ENCODE results near the gene NFATC1. TPM values are rescaled to one million over a fixed set of nuclear protein-coding genes. Genes with fewer than 3 reads are reported as not detected.
"Not testable (repeated sequence)": the region's sequence is repeated elsewhere in the genome, so short reads cannot be mapped to it uniquely, and the experiment has no call there.

NFATC1 gene
- polyA plus RNA-seq, 3 donors = 2.5 to 21.7 (median 8.8) TPM

- H3K27ac ChIP-seq (ENCODE audit: low read depth, low read length) = no peak overlapping the region
- 78 to 89% (median 89%) methylated on average over 16 of the region's 16 CpGs for WGBS, 3 donors
Observed at GRCh38 chr18:79471046-79471445, 75.3 kb downstream of the NFATC1 start.

DNA sequence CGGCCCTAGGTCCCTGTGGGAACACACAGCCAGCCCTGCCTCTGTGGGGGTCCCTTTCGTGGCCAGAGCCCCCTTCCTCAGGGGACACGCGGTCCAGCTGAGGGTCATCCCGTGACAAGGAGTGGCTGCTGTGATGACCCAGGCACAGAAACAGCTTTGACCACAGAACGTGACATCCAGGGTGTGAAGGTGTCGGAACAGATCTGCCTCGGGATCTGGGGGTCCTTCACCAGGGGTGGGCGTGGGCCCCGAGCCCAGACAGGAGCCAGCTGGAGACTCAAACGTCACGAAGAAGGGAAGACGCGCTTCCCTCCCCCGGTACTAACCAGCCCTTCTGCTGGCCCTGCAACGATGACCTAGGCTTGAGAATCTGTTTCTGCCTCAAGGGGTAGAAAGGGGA lies 75.9 kb downstream of the NFATC1 start:
- 85 to 95% (median 94%) methylated on average over 16 of the region's 16 CpGs for WGBS, 3 donors
- H3K27ac ChIP-seq (ENCODE audit: low read depth, low read length) = no peak overlapping the region

- WGBS, 3 donors = 83 to 95% (median 95%) methylated on average over 9 to 10 of the region's 10 CpGs
- no peak overlapping the region for H3K27ac ChIP-seq (ENCODE audit: low read depth, low read length)
Observed at GRCh38 chr18:79472176-79472575, 76.4 kb downstream of the NFATC1 start.

DNA sequence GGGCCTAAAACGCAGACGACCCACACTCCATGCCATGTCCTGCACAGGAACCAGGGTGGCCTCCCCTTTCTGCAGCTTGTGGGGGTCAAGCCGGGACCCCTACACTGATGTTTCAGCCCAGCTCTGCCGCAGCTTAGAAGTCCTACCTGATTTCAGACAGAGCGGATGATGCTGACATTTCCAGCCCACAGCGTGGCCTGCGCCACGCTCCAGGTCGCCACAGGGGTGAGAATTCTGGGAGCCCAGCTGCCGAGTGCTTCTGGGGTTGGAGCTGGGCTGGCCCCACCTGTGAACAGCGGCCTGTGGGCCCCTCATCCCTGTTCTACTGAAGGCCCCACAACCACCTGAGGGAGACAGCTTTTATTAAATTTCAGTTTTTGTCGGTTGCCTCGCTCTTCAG lies 77.2 kb downstream of the NFATC1 start:
- WGBS, 3 donors = 92 to 98% (median 96%) methylated on average over 13 of the region's 13 CpGs

GRCh38 chr18:79476031-79476917 lies 80.5 kb downstream of the NFATC1 start:
- WGBS, 3 donors = 90 to 94% (median 94%) methylated on average over 53 to 54 of the region's 54 CpGs
- H3K27ac ChIP-seq (ENCODE audit: low read depth, low read length) = no peak overlapping the region

More for the DNA sequence above, 77.2 kb downstream of the NFATC1 start:
- no peak overlapping the region for H3K27ac ChIP-seq (ENCODE audit: low read depth, low read length)

DNA sequence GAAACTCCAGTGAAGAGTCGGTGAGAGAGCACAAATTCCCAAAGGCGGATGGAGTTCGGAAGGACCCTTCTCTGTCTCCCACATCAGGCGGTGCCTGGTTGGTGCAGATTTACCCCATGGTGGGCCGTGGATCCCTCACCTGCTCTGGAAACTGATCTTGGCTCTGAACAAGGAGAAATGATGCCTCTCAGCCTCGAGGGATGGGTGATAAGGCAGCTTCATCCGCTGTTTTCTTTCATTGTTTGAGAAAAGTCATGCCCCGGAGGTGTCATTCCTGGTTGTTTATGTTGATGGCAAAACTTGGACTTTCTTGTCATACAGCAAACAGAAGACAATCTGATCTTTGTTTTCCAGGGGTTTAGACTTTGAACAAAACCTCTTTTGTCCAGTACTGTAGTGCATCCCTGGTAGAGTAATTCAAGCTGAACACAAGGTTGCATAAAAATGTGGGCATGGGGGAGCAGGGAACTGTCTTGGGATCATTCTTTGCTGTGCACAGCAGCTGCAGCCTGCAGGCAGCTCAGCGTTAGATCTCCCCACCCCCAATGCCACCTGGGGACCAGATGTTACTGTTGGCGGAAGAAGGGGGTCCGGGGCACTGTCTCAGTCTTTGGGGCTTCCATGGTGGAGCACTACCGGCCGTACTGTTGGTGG lies 81.3 kb downstream of the NFATC1 start:
- H3K27ac ChIP-seq (ENCODE audit: low read depth, low read length) = no peak overlapping the region
- 79 to 87% (median 86%) methylated on average over 13 of the region's 13 CpGs for WGBS, 3 donors

GRCh38 chr18:79477711-79478483 lies 82.2 kb downstream of the NFATC1 start:
- 76 to 90% (median 88%) methylated on average over 20 to 22 of the region's 22 CpGs for WGBS, 3 donors
- H3K27ac ChIP-seq (ENCODE audit: low read depth, low read length) = no peak overlapping the region

DNA sequence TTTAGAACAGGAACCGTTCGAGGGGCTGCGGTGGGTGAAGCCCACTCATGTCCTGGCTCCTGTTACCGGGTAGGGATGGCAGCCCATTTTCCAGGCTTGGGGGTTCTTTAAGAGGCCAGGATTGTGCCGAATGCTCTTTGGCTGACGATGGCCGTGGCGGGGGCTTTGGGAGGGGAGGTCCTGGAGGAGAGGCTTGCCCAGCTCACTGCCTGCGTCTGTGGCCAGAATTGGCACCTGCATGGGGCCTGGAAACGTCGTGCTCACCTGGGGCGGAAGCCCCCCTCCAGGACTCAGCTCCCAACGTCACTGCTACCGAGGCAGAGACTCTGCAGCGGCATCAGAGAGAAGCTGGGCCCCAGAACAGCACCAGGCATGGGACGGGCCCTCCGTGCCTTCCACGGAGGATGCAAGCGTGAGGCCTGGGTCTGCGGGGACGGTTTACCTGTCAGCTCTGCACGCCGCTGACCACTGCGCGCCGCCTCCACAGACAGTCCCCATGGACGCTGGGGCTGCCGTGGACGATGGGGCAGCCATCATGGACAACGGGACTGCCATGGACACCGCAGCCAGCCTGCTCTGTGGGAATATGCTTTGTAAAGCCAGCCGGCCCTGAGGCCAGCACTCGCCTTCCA lies 82.9 kb downstream of the NFATC1 start:
- 89 to 96% (median 96%) methylated on average over 33 of the region's 33 CpGs for WGBS, 3 donors
- H3K27ac ChIP-seq (ENCODE audit: low read depth, low read length) = no peak overlapping the region

DNA sequence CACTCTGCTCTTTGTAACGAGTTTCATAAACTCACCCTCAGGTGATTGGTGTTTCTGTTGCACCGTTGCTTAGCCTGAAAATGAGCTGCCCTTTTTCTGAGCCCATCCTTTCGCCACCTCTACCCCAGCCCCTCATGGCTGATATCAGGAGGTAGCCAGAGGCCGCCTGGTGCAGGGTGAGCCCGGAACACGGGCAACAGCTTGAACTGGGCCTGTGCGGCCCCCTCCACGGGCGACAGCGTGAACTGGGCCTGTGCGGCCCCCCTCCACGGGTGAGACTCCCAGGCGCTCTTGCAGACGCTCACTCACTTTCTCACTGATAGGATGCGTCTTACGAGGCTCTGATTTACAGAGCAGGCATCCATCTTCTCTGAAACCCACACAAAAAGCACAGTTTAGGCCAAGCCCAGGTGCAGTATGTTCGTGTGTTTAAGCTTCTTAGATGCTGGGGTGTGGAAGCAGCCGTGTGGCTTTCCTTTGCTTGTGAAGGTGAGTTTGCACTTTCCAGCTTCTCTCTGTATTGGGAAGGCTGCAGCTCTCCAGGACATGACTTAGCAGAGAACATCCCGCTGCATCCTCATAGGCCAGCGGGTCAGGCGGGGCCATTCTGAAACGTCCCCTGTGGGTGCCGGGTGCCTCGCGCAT lies 83.5 kb downstream of the NFATC1 start:
- H3K27ac ChIP-seq (ENCODE audit: low read depth, low read length) = no peak overlapping the region
- 77 to 93% (median 92%) methylated on average over 25 of the region's 25 CpGs for WGBS, 3 donors

GRCh38 chr18:79479761-79480161 lies 84.0 kb downstream of the NFATC1 start:
- no peak overlapping the region for H3K27ac ChIP-seq (ENCODE audit: low read depth, low read length)
- WGBS, 3 donors = 81 to 94% (median 94%) methylated on average over 20 of the region's 20 CpGs

DNA sequence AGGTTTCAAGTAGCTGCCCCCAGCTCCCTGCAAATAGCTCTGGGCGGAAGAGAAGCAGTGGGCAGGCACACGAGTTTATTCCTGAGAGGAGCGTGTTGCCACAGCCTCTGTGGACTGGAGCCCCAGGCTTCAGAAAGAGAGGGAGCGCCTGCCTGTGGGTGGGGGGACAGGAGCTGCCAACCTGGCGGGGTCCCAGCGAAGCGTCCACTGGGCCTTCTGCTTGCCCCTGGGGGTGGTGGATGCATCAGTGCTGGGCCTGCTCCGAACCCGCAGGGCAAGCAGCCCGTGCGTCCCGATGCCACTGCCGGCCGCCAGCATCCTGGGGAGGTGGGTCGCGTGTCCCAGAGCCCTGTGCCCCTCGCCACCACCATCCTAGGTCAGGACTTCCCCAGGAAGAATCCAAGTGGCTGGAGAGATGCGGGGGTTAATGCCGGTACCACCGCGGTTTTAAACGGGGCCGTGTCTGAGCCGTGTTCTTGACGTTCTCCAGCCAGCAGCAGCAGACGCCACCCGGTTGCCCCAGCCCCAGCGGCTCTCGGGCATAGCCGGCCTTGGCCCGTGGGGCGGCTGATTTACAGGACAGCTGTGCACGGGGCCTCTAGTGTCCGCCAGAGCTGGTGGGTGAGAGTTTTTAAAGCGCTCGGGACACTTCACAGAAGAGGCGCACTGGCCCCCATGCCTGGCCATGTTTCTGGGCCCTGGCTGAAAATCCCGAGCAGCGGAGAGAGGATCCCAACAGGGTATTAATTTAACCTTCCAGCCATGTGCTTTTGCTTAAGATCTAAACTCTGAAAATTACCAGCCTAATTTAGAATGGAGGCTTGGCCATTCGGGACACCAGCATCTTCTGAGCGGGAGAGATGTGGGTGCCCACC lies 84.7 kb downstream of the NFATC1 start:
- 85 to 94% (median 92%) methylated on average over 40 to 41 of the region's 41 CpGs for WGBS, 3 donors
- no peak overlapping the region for H3K27ac ChIP-seq (ENCODE audit: low read depth, low read length)

GRCh38 chr18:79481046-79481790 lies 85.5 kb downstream of the NFATC1 start:
- WGBS, 3 donors = 82 to 94% (median 92%) methylated on average over 26 of the region's 26 CpGs
- no peak overlapping the region for H3K27ac ChIP-seq (ENCODE audit: low read depth, low read length)

DNA sequence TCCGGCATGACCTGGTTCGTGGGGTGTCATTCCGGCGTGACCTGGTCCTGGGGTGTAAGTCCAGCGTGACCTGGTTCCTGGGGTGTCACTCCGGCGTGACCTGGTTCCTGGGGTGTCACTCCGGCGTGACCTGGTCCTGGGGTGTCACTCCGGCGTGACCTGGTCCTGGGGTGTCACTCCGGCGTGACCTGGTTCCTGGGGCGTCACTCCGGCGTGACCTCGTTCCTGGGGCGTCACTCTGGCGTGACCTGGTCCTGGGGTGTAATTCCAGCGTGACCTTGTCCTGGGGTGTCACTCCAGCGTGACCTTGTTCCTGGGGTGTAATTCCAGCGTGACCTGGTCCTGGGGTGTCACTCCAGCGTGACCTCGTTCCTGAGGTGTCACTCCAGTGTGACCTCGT lies 87.7 kb downstream of the NFATC1 start:
- not testable (repeated sequence) for H3K27ac ChIP-seq (ENCODE audit: low read depth, low read length)
- 85 to 98% (median 96%) methylated on average over 25 of the region's 25 CpGs for WGBS, 3 donors

DNA sequence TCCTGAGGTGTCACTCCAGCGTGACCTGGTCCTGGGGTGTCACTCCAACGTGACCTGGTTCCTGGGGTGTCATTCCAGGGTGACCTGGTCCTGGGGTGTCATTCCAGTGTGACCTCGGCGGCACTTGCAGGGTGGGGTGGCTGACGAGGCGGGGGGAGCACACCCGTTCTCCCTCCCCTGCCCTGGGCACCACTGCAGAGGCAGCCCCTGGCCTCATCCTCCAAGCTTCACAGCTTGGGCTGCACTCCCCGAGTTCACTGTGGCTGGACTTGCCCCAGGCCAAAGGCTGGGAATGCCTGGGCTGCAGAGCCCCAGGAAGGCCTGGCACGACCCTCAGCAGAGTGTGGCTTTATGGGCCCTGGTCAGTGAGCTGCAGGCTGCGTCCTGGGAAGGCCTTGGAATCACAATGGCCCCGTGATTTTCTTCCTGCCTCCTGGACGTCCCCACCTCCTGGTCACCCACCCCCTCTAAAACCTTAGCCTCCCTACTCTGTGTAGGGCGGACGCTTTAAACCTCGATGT lies 88.3 kb downstream of the NFATC1 start:
- WGBS, 3 donors = 75 to 95% (median 92%) methylated on average over 14 to 15 of the region's 15 CpGs
- H3K27ac ChIP-seq (ENCODE audit: low read depth, low read length) = no peak overlapping the region

GRCh38 chr18:79484661-79485621 lies 89.2 kb downstream of the NFATC1 start:
- no peak overlapping the region for H3K27ac ChIP-seq (ENCODE audit: low read depth, low read length)
- 62 to 83% (median 80%) methylated on average over 49 to 50 of the region's 50 CpGs for WGBS, 3 donors
